Measurements from ENCODE around the gene LILRA1. TPM values are rescaled to one million over a fixed set of nuclear protein-coding genes. Genes with fewer than 3 reads are reported as not detected.
"Not testable (repeated sequence)": the region's sequence is repeated elsewhere in the genome, so short reads cannot be mapped to it uniquely, and the experiment has no call there.

LILRA1 gene
- total RNA-seq, 1 experiment from 2014 or later, result not detected

DNA sequence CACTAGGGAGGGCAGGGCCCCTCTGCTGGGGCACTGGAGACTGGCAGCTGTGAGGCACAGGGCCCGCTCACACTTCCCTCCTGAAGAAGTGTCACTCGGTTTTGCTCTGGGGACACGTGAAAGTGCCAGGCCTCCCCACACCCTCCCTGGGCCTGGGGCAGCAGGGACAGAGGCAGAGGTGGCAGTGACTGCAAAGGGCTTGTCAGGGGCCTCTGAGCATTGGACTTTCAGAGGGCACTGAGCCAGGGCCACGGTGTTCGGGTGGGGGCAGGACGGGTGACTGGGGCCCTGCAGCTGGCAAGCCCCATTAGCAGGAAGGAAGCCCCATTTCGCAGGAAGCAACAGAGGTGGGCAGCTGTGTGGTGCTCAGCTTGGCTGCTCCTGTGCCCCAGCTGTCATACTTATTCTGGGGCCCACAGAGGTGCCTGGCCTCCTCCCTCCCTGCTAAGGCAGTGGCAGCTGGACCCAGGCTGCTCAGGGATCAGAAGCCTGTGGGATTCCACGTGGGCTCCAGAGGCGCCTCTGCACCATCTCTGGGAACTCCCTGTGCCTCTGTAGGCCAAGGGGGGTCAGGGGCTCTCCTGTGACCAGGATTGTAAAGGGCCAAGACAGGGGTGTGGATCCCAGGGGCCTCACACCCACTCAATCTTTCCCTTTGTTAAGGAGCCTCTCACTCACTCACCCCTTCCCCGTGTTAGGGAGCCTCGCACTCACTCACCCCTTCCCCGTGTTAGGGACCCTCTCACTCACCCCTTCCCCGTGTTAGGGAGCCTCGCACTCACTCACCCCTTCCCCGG lies 31.7 kb downstream of the LILRA1 start:
- not testable (repeated sequence) for DNase-seq (ENCODE audit: low spot score)

DNA sequence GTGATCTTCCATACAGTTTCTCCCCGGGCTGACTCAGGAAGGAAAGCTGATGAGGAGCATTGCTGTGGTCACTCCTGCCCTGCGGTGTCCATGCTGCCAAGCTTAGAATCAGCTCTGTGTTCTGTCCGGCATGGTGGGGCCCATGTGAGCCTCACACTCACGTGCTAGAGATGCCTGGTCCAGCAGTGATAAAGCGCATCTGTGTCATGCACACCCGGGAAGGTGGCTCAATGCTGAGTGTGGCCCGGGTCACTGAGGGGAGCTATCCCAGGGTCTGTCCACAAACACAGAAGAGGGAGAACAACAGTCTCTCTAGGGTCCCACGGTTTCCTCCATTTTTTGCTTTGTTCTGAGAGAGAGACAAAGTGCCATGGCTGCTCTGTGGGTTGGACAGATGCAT lies 33.3 kb downstream of the LILRA1 start:
- no peak for DNase-seq (ENCODE audit: low spot score)

GRCh38 chr19:54627912-54628311 lies 34.5 kb downstream of the LILRA1 start:
- DNase-seq (ENCODE audit: low spot score), result not testable (repeated sequence)

DNA sequence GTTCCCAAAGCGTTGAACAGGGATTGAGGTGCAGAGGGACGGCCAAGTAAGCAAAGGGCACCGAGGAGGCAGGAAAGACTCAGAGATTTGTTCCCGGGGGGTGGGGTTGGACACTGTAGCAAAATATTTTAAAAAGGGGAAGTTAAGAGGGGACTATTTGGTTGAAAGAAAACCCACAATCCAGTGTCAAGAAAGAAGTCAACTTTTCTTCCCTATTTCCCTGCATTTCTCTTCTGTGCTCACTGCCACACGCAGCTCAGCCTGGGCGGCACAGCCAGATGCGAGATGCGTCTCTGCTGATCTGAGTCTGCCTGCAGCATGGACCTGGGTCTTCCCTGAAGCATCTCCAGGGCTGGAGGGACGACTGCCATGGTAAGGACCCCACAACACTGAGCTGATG lies 36.8 kb downstream of the LILRA1 start, which contains the start of gene LILRB1:
Gene LILRB1, plus strand, starts transcription at position 223 of the 400 bp plus-strand sequence. CDS start 590 bp downstream, outside the sequence.
- DNase-seq (ENCODE audit: low spot score), result not testable (repeated sequence)

DNA sequence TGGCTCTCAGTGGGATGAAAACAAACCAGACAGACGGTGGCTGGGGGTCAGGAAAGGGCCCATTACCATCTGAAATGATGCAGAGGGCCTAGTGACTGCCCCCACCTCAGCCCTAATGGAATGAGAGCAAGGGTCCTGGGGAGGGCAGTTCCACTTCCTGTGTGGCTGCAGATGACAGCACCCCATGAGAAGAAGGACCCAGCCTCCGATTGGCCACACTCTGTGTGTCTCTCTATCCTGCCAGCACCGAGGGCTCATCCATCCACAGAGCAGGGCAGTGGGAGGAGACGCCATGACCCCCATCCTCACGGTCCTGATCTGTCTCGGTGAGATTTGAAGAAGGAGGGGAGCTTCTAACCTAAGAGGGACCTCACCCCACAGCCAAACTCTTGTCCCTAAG lies 37.4 kb downstream of the LILRA1 start:
- DNase-seq (ENCODE audit: low spot score), result no peak

- not testable (repeated sequence) for DNase-seq (ENCODE audit: low spot score)
These were observed 38.3 kb downstream of the LILRA1 start for GRCh38 chr19:54631489-54632337.

- DNase-seq (ENCODE audit: low spot score), result not testable (repeated sequence)
These were observed 39.1 kb downstream of the LILRA1 start for GRCh38 chr19:54632517-54632916.

GRCh38 chr19:54633401-54633800 lies 40.0 kb downstream of the LILRA1 start:
- DNase-seq (ENCODE audit: low spot score), result no peak

DNA sequence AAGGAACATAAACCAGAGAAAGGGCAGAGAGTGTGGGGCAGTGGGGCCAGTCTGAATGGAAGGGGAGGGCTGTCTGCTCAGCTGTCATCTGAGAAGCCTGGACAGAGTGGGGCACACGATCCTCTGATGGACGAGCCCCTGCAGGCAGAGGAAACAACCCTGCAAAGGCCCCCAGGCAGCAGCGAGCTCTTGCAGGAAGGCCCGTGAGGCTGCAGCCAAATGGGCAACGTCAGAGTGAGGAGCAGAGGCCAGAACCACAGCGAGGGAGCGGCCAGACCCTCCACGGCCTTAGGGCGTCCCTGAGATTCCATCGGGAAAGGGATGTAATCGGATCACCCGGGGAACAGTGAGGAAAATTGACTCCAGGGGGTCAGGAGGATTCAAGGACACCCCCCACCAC lies 42.6 kb downstream of the LILRA1 start:
- DNase-seq (ENCODE audit: low spot score), result not testable (repeated sequence)

GRCh38 chr19:54638683-54639082 lies 45.3 kb downstream of the LILRA1 start:
- no peak for DNase-seq (ENCODE audit: low spot score)

GRCh38 chr19:54642953-54643352 lies 49.5 kb downstream of the LILRA1 start:
- DNase-seq (ENCODE audit: low spot score), result not testable (repeated sequence)

DNA sequence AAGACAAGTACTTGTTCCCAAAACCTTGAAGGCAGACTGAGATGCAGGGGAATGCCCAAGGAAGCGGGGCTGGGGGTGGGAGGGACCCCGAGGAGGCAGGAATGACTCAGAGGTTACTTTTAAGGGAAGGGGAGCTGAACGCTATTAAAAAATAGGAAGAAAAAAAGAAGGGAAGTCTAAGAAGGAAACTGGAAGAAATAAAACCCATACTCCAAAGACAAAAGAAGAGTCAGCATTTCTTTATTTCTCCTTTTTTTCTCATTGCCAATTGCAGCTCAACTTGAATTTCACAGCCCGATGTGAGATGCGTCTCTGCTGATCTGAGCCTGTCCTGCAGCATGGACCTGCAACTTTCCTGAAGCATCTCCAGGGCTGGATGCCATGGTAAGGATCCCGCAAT lies 50.2 kb downstream of the LILRA1 start:
- DNase-seq (ENCODE audit: low spot score), result not testable (repeated sequence)

- DNase-seq (ENCODE audit: low spot score), result no peak
These were observed 50.6 kb downstream of the LILRA1 start for GRCh38 chr19:54644056-54644455.

DNA sequence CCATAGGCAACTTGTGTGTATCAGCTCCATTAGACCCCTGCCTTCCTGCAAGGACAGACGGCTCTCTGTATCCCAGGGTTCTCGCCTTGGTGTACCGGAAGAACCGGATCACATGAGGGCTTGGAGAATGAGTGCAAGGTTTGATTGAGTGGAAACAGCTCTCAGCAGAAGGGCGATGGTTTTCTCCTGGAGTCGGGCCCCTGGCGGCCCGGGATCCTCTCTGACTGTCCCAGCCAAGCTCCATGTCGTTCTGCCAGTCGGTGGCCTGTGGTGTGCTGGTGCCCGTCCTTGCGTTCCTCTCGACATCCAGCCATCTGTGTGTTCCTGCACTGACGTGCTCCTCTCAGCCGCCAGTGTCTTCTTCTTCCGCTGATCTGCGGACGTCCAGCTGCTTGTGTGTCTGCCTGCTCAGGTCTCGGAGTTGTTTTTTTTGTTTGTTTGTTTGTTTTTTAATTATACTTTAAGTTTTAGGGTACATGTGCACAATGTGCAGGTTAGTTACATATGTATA lies 53.0 kb downstream of the LILRA1 start:
- DNase-seq (ENCODE audit: low spot score), result no peak

- no peak for DNase-seq (ENCODE audit: low spot score)
These were observed 54.7 kb downstream of the LILRA1 start for GRCh38 chr19:54648129-54648528.

DNA sequence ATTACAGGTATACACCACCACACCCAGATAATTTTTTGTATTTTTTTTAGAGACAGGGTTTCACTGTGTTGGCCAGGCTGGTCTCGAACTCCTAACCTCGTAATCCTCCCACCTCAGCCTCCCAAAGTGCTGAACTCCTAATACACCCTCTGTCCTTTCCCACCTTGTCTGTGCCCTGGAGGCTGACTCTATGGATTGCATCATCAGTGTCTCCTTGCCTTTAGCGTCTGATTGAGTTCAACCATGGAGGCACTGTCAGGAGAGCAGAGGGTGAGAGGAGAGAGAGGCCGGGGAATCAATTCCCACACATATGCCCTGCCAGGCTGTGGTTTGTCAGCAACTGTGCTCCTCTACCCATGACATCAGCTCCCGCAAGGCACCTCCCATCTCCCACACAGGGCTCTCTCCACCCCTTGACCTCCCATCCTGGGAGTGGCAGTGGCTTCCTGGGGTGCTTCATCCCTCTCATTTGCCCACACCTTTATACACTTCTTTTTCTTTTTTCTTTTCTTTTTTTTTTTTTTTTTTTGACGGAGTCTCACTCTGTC lies 56.8 kb downstream of the LILRA1 start:
- DNase-seq (ENCODE audit: low spot score), result no peak

Other genes starting within 250 kb of the LILRA1 start
- gene LAIR1, start 228.7 kb upstream of the LILRA1 start, total RNA-seq (2014; rRNA removed; shearing (Covaris generic)), result 0.46 and 1.5 TPM in 2 replicates
- not detected in 2 replicates for gene TTYH1, start 178.2 kb upstream of the LILRA1 start, total RNA-seq (2014; rRNA removed; shearing (Covaris generic))
- gene LENG8, start 144.4 kb upstream of the LILRA1 start, total RNA-seq (2014; rRNA removed; shearing (Covaris generic)), result 4.3 and 4.6 TPM in 2 replicates
- gene LENG9, start 129.9 kb upstream of the LILRA1 start, total RNA-seq (2014; rRNA removed; shearing (Covaris generic)), result 0.33 and 0.64 TPM in 2 replicates
- gene CDC42EP5, start 120.3 kb upstream of the LILRA1 start, total RNA-seq (2014; rRNA removed; shearing (Covaris generic)), result 5.1 and 7.0 TPM in 2 replicates
- gene LAIR2, start 90.8 kb upstream of the LILRA1 start, total RNA-seq (2014; rRNA removed; shearing (Covaris generic)), result not detected in 2 replicates
- gene LILRA2, start 19.8 kb upstream of the LILRA1 start, total RNA-seq (2014; rRNA removed; shearing (Covaris generic)), result not detected in 2 replicates
- not detected in 2 replicates for gene LILRB1, start 36.9 kb downstream of the LILRA1 start, total RNA-seq (2014; rRNA removed; shearing (Covaris generic))
- gene LILRB4, start 69.4 kb downstream of the LILRA1 start, total RNA-seq (2014; rRNA removed; shearing (Covaris generic)), result not detected in 2 replicates
- gene KIR3DL3, start 130.8 kb downstream of the LILRA1 start, total RNA-seq (2014; rRNA removed; shearing (Covaris generic)), result not detected in 2 replicates
- not detected in 2 replicates for gene KIR2DL3, start 144.9 kb downstream of the LILRA1 start, total RNA-seq (2014; rRNA removed; shearing (Covaris generic))
- gene KIR2DL1, start 176.2 kb downstream of the LILRA1 start, total RNA-seq (2014; rRNA removed; shearing (Covaris generic)), result not detected in 2 replicates
- gene KIR2DL4, start 210.0 kb downstream of the LILRA1 start, total RNA-seq (2014; rRNA removed; shearing (Covaris generic)), result not detected in 2 replicates
- gene KIR3DL1, start 222.8 kb downstream of the LILRA1 start, total RNA-seq (2014; rRNA removed; shearing (Covaris generic)), result not detected in 2 replicates
- not detected in 2 replicates for gene KIR2DS4, start 239.0 kb downstream of the LILRA1 start, total RNA-seq (2014; rRNA removed; shearing (Covaris generic))